DMS153 treated with DMSO at 0.1 percent for 48 hours (cell line): ENCODE measurements around the gene PCDHB10.

ENCODE experiments used
- DNase-seq: peaks from one replicate; lab custom pipeline; 2025; ENCODE audit not compliant: unreplicated experiment; lab: John Stamatoyannopoulos, UW

PCDHB10 gene

DNA sequence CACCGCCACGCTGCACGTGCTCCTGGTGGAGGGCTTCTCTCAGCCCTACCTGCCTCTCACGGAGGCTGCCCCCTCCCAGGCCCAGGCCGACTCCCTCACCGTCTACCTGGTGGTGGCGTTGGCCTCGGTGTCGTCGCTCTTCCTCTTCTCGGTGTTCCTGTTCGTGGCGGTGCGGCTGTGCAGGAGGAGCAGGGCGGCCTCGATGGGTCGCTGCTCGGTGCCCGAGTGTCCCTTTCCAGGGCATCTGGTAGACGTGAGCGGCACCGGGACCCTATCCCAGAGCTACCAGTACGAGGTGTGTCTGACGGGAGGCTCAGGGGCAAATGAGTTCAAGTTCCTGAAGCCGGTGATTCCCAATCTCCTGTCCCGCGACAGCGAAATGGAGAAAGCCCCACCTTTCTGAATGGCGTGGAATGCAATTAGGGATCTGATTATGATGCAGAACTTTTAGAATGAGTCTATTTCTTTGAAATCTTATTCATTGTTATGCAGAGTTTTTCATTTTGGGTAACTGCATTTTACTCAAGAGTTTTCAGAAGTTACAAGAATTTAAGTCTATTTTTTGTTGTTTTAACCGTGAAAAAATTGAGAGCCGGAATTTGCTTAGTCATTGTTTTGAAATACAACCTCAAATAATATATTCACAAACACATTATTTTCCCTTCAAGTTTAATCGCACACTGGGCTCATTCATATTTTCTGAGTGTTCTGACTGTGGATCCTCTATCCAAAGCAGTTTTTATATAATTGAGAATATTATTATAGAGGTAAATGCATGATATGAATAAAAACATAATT is 44.6 kb downstream of the PCDHB10 start:
- DNase-seq = no peak

DNA sequence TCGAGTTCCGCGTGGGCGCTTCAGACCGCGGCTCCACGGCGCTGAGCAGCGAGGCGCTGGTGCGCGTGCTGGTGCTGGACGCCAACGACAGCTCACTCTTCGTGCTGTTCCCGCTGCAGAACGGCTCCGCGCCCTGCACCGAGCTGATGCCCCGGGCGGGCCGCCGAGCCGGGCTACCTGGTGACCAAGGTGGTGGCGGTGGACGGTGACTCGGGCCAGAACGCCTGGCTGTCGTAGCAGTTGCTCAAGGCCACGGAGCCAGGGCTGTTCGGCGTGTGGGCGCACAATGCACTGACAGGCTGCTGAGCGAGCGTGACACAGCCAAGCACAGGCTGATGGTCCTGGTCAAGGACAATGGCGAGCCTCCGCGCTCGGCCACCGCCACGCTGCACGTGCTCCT is 49.3 kb downstream of the PCDHB10 start:
- DNase-seq = no peak
